NCI-H345 (cell line): ENCODE measurements around the gene OXLD1.
"Not testable (repeated sequence)": the region's sequence is repeated elsewhere in the genome, so short reads cannot be mapped to it uniquely, and the experiment has no call there.

Source experiments
- DNase-seq: peaks from one replicate; lab custom pipeline; 2025; lab: John Stamatoyannopoulos, UW

OXLD1 gene

DNA sequence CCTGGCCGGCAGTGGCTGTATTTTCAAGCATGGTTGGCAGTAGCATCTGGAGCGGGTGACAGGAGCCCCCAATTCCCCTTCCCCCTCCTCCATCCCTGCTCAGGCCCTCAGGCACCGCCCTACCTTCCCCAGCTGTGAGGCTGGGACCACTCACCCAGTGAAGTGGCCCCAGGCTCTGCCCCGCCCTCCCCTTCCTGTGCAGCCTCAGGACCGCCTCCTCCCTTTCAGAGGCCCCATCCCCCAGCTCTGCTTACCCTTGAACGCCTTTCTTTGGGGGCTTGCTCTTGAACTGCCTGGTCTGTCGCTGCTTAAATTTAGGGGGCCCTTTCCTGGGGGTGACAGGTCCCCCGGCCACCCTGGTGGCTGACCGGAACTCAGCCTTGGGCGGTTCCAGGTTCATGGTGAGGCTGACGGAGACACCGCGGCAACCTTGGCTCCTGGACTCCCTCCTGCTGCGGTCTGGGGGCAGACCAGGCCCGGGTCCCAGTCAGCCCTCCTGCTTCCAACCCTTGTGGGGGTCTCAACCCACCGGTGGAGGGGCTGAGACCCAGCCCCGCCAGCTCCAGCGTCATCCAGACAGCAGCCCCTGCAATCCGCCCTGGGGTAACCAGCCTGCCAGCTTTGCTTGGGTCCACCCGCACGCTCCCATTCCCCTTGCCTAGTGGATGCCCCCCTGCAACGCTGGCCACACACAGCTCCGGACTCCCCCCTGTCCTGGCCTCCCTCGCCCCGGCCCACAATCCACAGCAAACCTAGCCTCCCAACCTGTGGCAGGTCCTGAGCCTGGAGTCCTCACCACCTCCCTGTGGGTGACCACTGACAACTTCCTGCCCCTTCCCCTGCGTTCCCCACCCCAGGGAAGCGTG, 13.3 kb downstream of the OXLD1 start:
- DNase-seq: no peak

DNA sequence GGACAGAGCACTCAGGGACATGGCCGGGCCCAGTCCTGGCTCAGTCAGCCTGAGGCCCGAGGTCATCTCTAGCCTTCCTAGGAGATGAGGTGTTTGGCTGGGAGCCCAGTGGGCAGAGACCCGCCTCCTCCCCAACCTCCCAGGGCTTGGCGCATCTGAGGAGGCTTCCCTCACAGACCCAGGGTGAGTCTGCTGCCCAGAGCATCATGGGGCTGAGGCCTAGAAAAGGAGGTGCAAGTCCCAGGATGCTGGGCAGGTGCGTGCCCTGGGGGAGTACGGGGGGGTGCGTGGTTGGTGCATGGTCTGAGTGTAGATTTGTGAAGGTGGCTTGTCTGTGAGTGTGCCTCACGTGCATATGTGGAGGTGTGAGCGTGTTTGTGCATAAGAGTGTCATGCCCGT, 14.7 kb downstream of the OXLD1 start:
- DNase-seq: no peak

DNA sequence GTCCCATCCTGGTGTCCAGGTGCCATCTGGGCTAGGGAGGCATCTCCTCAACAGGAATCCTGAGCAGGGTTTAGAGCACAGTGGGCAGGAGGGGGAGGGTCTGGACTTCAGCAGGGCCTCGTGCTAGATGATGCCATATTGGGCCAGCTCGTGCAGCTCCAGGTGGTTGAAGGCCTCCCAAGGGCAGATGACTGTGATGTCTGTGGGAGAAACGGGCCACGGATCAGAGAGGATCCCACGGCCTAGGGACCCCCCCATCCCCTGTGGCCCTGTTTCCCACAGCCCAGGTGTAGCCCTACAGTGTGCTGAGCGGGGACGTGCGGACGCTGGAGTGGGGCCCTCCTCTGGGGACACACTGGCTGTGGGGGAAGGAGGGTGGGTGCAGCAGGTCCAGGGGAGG, 15.5 kb downstream of the OXLD1 start:
- no peak for DNase-seq

DNA sequence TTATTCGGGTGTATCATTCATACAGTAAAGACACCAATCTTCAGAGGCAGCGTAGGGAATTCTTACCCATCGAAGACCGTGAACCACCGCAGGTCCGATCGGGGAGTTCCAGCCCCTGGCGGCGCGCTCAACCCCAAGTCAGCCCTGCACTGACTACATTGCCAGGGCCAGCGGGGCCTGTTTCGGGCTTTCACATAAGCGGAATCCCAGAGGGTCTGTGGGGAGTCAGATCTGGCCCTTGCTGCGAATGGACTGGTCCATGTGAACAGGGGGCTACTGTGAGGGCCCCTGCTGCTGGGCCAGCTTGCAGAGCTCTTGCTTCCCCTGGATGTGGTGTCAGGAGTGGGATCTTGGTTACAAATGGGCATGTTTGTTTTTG, 17.7 kb downstream of the OXLD1 start:
- DNase-seq: no peak

DNA sequence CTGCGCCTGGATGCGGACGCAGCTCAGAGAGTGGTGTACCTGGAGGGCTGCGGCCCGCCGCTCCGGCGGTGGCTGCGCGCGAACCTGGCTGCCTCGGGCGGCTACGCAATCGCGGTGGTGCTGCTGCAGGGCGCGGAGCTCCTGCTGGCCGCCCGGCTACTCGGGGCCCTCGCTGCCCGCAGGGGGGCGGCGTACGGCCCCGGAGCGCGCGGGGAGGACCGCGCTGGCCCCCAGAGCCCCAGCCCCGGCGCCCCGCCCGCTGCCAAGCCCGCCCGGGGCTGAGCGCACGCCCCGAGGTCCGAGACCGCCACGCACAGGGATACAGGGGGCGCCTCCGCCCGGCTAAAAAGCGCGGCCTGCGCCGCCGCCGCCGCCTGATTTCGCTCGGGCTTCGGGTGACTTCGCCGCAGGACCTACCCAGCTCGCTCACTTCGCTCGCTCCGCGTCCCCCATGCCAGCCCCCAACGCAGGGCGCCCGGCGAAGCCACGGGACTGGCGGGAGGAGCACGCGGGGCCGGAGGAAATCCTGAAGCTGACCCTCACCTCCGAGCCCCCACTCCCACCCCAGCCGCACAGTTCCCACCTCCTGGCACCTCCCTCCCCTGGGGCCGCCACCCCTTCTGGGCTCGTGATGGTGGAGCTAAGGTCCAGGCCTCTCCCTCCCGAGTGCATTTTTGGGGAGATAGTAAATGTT, 18.2 kb downstream of the OXLD1 start:
- DNase-seq: peak; percentile 8

DNA sequence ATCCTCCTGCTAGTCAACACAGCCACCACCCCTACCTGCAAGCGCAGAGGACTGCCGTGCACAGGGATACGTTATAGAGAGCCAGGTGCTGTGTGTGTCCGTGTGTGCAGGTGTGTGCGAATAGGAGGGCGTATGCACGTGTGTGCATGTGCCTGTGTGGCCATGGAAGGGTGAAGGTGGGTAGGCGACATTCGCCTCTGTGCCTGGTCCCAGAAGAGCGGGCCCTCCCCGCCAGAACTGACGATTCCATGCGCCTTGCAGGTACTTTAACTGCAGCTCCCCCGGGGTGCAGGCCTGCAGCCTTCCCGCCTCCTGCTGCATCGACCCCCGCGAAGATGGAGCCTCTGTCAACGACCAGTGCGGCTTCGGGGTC, 18.8 kb downstream of the OXLD1 start:
- DNase-seq: no peak

DNA sequence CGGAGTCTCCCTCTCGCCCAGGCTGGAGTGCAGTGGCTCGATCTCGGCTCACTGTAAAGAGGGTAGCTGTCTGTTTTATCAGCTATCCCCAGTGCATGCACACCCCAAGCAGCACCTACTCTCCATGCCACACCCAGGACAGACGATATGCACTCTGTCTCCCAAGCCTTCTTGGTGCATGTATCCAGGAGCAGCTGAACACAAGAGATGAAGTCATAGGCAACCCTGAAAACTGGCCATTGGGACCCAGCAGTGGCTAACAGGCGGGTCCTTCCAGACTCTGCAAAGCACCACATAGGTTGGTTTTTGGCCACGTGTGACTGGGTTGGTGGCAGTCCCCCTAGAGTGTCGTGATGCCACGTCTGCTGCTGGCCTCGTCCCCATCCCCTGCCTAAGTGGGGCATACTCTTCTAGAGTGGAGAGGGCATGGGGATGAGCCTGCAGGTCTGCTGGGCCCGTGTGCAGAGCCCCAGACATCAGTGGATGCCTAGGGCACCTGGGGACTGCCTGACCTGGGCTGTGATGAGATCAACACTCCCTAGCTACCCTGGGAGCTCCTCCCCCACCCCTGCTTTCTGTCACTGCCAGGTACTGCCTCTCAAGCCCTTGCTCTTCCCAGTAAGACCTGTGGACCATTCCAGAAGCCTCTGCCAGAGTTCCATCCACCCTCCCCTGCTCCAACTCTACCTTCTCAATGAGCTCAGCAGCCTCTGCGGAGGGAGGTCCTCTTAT, 19.4 kb downstream of the OXLD1 start:
- DNase-seq: no peak

DNA sequence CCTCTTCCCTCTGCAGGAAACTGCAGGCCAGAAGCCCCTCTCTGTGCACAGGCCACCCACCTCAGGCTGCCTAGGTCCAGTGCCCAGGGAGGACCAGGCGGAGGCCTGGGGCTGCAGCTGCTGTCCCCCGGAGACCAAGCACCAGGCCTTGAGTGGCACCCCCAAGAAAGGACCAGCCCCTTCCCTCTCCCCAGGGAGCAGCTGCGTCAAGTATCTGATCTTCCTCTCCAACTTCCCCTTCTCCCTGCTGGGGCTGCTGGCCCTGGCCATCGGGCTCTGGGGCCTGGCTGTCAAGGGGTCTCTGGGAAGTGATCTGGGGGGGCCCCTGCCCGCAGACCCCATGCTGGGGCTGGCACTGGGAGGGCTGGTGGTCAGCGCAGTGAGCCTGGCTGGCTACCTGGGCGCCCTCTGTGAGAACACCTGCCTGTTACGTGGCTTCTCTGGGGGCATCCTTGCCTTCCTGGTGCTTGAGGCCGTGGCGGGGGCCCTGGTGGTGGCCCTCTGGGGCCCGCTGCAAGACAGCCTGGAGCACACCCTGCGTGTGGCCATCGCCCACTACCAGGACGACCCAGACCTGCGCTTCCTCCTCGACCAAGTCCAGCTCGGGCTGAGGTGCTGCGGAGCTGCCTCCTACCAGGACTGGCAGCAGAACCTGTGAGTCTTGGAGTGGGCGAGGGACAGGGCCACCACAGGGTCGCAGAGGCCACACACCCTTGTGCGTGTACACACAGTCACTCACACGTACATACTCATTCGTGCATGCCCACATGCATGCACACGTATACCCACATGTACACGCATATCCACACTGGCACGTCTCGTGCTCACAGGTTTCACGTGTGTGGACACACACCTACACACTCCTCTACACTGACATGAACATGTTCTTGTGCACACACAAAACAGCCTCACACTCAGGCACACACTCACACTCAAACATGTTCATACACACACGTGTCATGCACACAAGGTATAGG, 21.1 kb downstream of the OXLD1 start:
- DNase-seq: no peak

DNA sequence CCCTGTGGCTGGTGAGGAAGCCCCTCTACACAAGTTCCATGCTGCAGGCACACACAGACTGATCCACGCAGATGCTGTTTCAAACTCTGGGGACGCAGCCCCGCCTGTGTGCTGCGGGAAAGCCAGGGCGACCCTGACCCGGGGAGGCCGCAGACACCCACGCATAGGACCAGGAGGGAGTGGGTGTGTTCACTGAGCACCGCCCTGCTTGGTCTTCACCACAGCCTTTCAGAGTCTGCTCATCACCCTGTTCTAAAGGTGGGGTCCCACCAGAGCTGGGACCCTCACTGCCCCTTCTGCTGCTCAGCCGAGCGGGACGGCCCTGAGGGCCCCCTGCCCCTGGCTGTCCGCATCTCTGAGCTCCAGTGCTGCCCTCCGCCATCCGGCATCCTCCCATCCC, 21.9 kb downstream of the OXLD1 start:
- no peak for DNase-seq

DNA sequence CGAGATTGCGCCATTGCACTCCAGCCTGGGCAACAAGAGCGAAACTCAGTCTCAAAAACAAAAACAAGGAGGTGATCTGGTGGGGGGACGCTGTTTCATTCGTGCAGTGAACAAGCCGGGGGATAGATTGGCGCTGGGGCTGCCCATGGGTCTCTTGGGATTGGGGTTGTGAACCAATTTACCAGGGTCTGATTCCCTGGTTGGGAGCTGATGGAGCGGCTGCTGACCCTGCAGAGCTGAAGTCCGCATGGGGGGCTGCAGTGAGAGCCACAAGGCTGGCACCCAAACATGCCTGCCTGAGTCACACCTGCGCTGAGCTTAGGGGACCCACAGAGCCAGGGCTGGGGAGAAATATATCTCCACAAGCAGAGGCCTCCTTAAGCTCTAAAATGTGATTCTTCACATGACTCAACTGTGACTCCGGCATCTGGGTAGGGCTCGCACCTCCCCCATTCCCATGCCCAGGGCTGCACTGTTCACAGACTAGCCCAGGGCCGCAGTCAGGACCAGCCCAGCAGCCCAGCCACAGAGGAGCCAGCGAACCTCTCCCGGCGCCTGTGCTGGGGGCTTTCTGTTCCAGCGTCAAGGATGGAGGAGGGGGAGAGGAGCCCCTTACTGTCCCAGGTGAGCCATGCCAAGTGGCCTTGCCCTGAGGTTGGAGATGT, 24.4 kb downstream of the OXLD1 start:
- no peak for DNase-seq

DNA sequence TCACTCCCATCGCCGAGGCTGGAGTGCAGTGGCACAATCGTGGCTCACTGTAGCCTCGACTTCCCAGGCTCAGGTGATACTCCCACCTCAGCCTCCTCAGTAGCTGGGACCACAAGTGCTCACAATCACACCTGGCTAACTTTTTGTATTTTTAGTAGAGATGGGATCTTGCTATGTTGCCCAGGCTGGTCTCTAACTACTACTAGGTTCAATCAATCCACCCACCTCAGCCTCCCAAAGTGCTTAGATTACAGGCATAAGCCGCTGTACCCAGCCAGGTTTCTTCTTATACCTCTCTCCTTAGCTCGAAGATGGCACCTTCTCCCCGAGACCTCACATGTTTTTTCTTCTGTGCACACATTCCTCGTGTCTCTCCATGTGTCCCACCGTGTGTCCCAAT, 26.4 kb downstream of the OXLD1 start:
- DNase-seq: no peak

DNA sequence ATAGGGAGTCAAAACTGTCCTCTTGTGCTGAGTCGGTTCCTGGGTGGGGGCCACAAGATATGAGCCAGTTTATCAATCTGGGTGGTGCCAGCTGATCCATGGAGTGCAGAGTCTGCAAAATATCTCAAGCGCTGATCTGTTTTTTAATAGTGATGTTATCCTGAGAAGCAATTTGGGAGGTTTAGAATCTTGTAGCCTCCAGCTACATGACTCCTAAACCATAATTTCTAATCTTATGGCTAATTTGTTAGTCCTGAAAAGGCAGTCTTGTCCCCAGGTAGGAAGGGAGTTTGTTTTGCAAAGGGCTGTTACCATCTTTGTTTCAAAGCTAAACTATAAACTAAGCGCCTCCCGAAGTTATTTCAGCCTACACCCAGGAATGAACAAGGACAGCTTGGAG, 27.7 kb downstream of the OXLD1 start:
- DNase-seq: no peak

DNA sequence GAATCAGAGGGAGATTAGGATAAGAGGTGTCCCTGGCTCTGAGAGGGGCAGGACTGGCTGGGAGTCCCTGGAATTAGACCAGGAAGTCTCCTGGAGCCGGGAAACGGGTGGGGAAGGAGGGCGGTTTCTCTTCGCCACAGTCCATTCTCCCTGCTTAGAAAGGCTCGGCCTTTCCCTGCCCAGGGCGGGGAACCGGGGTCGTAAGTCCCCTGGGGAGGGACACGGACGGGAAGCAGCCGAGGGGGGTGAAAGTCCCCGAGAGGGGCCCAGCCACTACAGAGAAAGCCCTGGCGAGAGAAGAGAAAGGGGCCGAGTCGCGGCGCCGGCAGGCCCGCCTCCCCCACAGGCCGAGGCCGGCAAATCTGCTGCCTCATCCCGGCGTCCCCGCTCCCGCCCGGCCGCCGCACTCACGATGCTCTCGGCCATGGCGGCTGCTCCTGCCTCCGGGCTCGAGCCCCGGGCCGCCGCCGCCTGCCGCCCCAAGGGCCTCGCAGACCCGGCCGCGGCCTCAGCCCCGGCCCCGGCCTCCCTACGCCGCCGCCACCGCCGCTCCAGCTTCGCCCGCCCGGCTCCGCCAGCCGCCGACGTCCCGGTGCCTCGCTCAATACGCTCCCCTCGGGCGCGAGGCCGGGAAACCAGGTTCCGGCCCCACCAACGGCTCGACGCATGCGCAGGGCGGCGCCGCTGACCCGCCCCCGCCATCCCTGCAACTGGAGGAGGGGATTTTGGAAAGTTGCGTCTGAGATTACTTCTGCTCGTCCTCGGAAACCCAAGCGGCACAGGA, 29.7 kb downstream of the OXLD1 start, which contains the start of the genes NPLOC4 and TSPAN10:
NPLOC4 (minus strand) TSS at position 608 of the 784 bp plus-strand sequence; CDS start at position 426, 182 bp downstream.
TSPAN10 (plus strand) TSS at position 692 of the 784 bp plus-strand sequence. CDS start 5,217 bp downstream, outside the sequence.
- peak; percentile 90 for DNase-seq

DNA sequence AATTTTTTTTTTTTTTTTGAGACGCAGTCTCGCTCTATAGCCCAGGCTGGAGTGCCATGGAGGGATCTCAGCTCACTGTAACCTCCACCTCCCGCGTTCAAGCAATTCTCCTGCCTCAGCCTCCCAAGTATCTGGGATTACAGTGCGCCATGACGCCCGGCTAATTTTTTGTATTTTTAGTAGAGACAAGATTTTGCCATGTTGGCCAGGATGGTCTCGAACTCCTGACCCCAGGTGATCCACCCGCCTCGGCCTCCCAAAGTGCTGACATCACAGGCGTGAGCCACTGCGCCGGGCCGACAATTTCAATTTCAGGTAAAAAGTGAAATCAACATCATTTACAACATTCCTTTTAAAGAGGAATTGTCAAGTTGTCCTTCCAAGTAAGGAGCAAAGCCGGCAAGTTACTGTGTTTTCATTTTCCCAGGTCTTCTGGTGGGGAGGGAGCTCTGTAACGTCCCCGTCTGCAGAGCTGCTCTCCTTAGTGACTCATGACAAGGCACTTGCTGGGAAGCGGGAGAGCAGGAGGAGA, 30.4 kb downstream of the OXLD1 start:
- DNase-seq: no peak

DNA sequence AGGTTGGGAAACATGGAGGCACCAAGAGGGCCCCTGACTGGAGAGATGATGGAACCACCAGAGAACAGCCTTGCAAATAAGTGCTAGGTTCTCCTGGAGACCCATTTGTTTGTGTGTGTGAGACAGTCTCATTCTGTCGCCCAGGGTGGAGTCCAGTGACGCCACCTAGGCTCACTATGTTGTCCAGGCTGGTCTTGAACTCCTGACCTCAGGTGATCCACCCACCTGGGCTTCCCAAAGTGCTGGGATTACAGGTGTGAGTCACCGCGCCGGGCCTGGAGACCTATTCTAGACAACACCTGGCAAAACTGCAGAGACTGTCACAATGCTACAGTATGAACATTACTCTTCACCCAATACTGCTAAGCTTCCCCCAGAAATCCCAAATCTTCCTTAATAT, 31.0 kb downstream of the OXLD1 start:
- no peak for DNase-seq

DNA sequence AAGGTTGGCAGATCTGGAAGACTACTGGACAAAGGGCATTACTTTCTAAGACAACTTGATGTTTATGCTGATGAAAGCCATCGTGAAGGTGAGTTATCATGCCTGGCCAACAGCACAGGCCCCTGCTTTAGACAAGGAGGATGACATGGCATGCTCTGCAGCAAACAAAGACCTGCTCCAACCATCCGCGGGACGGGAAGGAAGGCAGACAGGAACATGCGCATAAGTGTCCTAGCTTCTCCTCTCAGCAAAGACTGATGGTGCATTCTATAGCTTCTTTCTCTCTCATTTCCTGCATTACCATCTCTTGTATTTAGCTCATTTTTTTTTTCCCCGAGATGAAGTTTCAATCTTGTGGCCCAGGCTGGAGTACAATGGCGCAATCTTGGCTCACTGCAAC, 34.9 kb downstream of the OXLD1 start:
- no peak for DNase-seq

DNA sequence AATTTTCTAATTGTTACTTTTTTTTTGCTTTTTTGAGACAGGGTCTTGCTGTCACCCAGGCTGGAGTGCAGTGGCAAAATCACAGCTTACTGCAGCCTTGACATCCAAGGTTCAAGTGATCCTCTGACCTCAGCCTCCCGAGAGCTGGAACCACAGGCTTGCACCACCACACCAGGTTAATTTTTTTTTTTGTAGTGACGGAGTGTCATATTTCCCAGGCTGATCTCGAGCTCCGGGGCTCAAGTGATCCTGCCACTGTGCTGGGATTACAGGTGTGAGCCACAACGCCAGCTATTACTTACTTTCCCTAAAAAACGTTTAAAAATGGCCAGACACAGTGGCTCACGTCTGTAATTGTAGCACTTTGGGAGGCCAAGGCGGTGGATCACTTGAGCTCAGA, 36.1 kb downstream of the OXLD1 start:
- DNase-seq: no peak

DNA sequence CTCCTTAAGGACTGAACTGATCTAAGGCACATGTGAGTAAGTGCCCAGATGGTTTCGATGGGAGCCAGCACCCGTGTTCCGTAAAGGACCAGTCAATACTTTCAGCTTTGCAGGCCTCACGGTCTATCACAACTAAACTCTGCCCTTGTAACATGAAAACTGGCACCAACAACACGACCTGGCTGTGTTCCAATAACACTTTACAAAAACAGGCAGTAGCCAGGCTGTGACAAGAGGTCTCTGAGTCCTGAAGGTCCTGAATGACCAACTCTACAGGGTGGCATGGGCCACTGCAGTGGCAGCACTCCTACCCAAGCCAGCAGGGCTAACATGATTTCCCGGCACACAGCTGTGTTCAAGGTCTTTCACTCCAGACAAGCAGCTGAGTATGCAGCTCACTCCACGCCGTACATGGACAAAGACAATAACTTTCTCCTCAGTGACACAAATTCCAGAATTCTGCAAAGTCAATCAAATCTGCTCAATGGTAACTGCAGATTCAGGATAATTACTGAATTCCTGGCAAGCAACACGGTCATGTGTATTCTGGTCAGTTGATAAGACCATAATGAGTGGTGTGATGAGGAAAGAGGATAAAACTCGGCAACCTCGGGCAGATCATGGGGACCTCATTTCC, 44.8 kb downstream of the OXLD1 start:
- no peak for DNase-seq

DNA sequence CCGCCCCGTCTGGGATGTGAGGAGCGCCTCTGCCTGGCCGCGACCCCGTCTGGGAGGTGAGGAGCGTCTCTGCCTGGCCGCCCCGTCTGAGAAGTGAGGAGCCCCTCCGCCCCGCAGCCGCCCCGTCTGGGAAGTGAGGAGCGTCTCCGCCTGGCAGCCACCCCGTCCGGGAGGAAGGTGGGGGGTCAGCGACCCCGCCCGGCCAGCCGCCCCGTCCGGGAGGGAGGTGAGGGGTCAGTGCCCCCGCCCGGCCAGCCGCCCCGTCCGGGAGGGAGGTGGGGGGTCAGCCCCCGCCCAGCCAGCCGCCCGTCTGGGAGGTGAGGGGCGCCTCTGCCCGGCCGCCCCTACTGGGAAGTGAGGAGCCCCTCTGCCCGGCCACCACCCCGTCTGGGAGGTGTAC, 48.1 kb downstream of the OXLD1 start:
- DNase-seq: not testable (repeated sequence)
